Upper lobe of left lung (tissue), 6 donors: ENCODE results near the gene CD200R1. TPM values are rescaled to one million over a fixed set of nuclear protein-coding genes. Genes with fewer than 3 reads are reported as not detected.
A peak's percentile ranks its signal among the peaks of the same experiment; 100 is the strongest.

Source experiments
- ATAC-seq, 2 donors: fragments of 200-7000 bp; cut with Tn5 transposase; one replicate each; pipeline ENCODE4 v1.9.1; 2022; ENCODE audit warnings: mild to moderate bottlenecking in 2 of 2, moderate library complexity in 2 of 2; ENCODE audit not compliant: low FRiP score in 2 of 2
- DNase-seq, 2 donors: peaks; one replicate each; pipeline ENCODE4 v3.0.0-alpha.2; 2019 to 2020
- H3K27ac ChIP-seq, 4 donors: fragments of 200-600 bp; sonication (generic); one replicate each; pipeline ENCODE4 v1.5.1; 2016 to 2019
- H3K27me3 ChIP-seq, 4 donors: fragments of 200-600 bp; sonication (generic); one replicate each; pipeline ENCODE4 v1.5.1; 2017 to 2019
- H3K36me3 ChIP-seq, 4 donors: fragments of 200-600 bp; sonication (generic); one replicate each; pipeline ENCODE4 v1.5.1; 2016 to 2019
- H3K4me1 ChIP-seq, 4 donors: fragments of 200-600 bp; sonication (generic); one replicate each; pipeline ENCODE4 v1.5.1; 2018 to 2019
- H3K4me3 ChIP-seq, 4 donors: fragments of 200-600 bp; sonication (generic); one replicate each; pipeline ENCODE4 v1.5.1; 2017 to 2019; ENCODE audit warnings: mild to moderate bottlenecking in 2 of 4, moderate library complexity in 1 of 4
- H3K9me3 ChIP-seq, 4 donors: fragments of 200-600 bp; sonication (generic); one replicate each; pipeline ENCODE4 v1.5.1; 2018 to 2019
- CTCF ChIP-seq, 6 experiments: fragments of 450-650 bp in 4 of 6; fragments of 200-600 bp in 2 of 6; sonication (generic) in 2 of 6; IDR thresholded peaks; one replicate each; pipeline ENCODE4 v1.5.1; 2016 to 2019; ENCODE audit warnings: antibody characterized with exemption in 6 of 6
- EP300 ChIP-seq, 4 donors: sonication (generic); formaldehyde crosslinking; IDR thresholded peaks; one replicate each; pipeline ENCODE4 v1.5.1; 2017; ENCODE audit warnings: antibody characterized with exemption in 4 of 4, control low read depth in 2 of 4
- POLR2A ChIP-seq, 4 donors: fragments of 450-650 bp; IDR thresholded peaks; one replicate each; pipeline ENCODE4 v1.5.1; 2016 to 2017; ENCODE audit warnings: antibody characterized with exemption in 4 of 4, mild to moderate bottlenecking in 2 of 4
- POLR2AphosphoS5 ChIP-seq, 2 donors: sonication (generic); formaldehyde crosslinking; IDR thresholded peaks; one replicate each; pipeline ENCODE4 v1.5.1; 2017; ENCODE audit warnings: antibody characterized with exemption in 2 of 2
- WGBS, 2 donors: methylation state at CpG; one replicate each; pipeline ENCODE4 v1.1.5; 2017 to 2018; 5-methylcytosine and 5-hydroxymethylcytosine counted together
- total RNA-seq, 6 donors: library from RNA; depleted of rRNA in 4 of 6; stranded (reverse); fragments of >200 nt in 4 of 6; gene quantifications; one replicate each; pipeline versions ENCODE4 v1.1.0 to v1.2.1, GENCODE V29; 2016 to 2021
- donor health status: DM: no; HTN: no; CAD: no; lungs with moderate emphysema.
- donor health status: DM: no; HTN: yes; CAD: no; lungs with severe emphysema.

Gene CD200R1
- total RNA-seq, 6 donors from 2014 or later: under 0.01 to 2.5 (median 1.1) TPM; not detected in 1

- H3K4me3 ChIP-seq: no peak overlapping the region
- no peaks in the 10 kb centered on the region for H3K9me3 ChIP-seq
- ATAC-seq (no peak), DNase-seq (no peak)
- no peak overlapping the region for H3K27ac ChIP-seq
- TF ChIP-seq CTCF (IDR thresholded peaks at IDR 0.05) (no peak), EP300 (IDR thresholded peaks at IDR 0.05) (no peak), POLR2A (IDR thresholded peaks at IDR 0.05) (no peak), POLR2AphosphoS5 (IDR thresholded peaks at IDR 0.05) (no peak)
- peaks cover 0 to 5% (median 0%) of the 10 kb centered on the region in 4 donors for H3K4me1 ChIP-seq
- H3K27me3 ChIP-seq: no peaks in the 10 kb centered on the region
- H3K36me3 ChIP-seq: no peaks in the 10 kb centered on the region
Measured at GRCh38 chr3:112976001-112976400, 1.1 kb upstream of the CD200R1 start.

- 77 to 79% methylated on average over 2 of the region's 2 CpGs for WGBS, 2 donors
- DNase-seq (no peak), ATAC-seq (no peak)
- Histone ChIP-seq H3K4me3 (peak overlapping the region in 2 of 4 donors; percentile 9 to 17), H3K27me3 (no peaks in the 10 kb centered on the region), H3K9me3 (no peaks in the 10 kb centered on the region), H3K36me3 (no peaks in the 10 kb centered on the region), H3K27ac (peak overlapping the region in 1 of 4 donors; percentile 54), H3K4me1 (peaks cover 0 to 5% (median 0%) of the 10 kb centered on the region in 4 donors)
- no peak for TF ChIP-seq POLR2A (IDR thresholded peaks at IDR 0.05)
- TF ChIP-seq POLR2AphosphoS5 (IDR thresholded peaks at IDR 0.05): no peak
- TF ChIP-seq CTCF (IDR thresholded peaks at IDR 0.05): no peak
- no peak for TF ChIP-seq EP300 (IDR thresholded peaks at IDR 0.05)
Measured at GRCh38 chr3:112974178-112974517, 755 bp downstream of the CD200R1 start.

GRCh38 chr3:112973325-112974177, 1.4 kb downstream of the CD200R1 start:
- Histone ChIP-seq H3K27ac (peak overlapping the region in 1 of 4 donors; percentile 54), H3K4me3 (peak overlapping the region in 2 of 4 donors; percentile 9 to 17), H3K4me1 (peaks cover 0 to 5% (median 0%) of the 10 kb centered on the region in 4 donors), H3K27me3 (no peaks in the 10 kb centered on the region), H3K9me3 (no peaks in the 10 kb centered on the region), H3K36me3 (no peaks in the 10 kb centered on the region)
- no peak for DNase-seq
- TF ChIP-seq POLR2AphosphoS5 (IDR thresholded peaks at IDR 0.05) (no peak), POLR2A (IDR thresholded peaks at IDR 0.05) (no peak), EP300 (IDR thresholded peaks at IDR 0.05) (no peak)
- peak in 1 of 2 donors; percentile 40 for ATAC-seq
- 68 to 70% methylated on average over 5 of the region's 5 CpGs for WGBS, 2 donors

- Histone ChIP-seq H3K4me1 (peaks cover 0 to 5% (median 0%) of the 10 kb centered on the region in 4 donors), H3K9me3 (no peaks in the 10 kb centered on the region), H3K4me3 (no peak overlapping the region), H3K36me3 (no peaks in the 10 kb centered on the region), H3K27me3 (no peaks in the 10 kb centered on the region), H3K27ac (no peak overlapping the region)
- ATAC-seq (no peak), DNase-seq (no peak)
- no peak for TF ChIP-seq EP300 (IDR thresholded peaks at IDR 0.05)
- no peak for TF ChIP-seq POLR2A (IDR thresholded peaks at IDR 0.05)
- no peak for TF ChIP-seq POLR2AphosphoS5 (IDR thresholded peaks at IDR 0.05)
- no peak for TF ChIP-seq CTCF (IDR thresholded peaks at IDR 0.05)
Measured at GRCh38 chr3:112972158-112972557, 2.7 kb downstream of the CD200R1 start.

GRCh38 chr3:112967828-112968227, 7.1 kb downstream of the CD200R1 start:
- ATAC-seq (peak in 1 of 2 donors; percentile 67), DNase-seq (no peak)
- TF ChIP-seq POLR2A (IDR thresholded peaks at IDR 0.05) (no peak), CTCF (IDR thresholded peaks at IDR 0.05) (no peak), POLR2AphosphoS5 (IDR thresholded peaks at IDR 0.05) (no peak), EP300 (IDR thresholded peaks at IDR 0.05) (no peak)
- Histone ChIP-seq H3K36me3 (no peaks in the 10 kb centered on the region), H3K4me3 (no peak overlapping the region), H3K4me1 (peaks cover 0 to 4% (median 0%) of the 10 kb centered on the region in 4 donors), H3K27me3 (no peaks in the 10 kb centered on the region), H3K27ac (peak overlapping the region in 1 of 4 donors; percentile 54), H3K9me3 (peaks cover 0 to 11% (median 8%) of the 10 kb centered on the region in 4 donors)
- WGBS, 2 donors: 41 to 48% methylated on average over 1 of the region's 1 CpG
